ENCODE data around the gene RDH11.

DNA sequence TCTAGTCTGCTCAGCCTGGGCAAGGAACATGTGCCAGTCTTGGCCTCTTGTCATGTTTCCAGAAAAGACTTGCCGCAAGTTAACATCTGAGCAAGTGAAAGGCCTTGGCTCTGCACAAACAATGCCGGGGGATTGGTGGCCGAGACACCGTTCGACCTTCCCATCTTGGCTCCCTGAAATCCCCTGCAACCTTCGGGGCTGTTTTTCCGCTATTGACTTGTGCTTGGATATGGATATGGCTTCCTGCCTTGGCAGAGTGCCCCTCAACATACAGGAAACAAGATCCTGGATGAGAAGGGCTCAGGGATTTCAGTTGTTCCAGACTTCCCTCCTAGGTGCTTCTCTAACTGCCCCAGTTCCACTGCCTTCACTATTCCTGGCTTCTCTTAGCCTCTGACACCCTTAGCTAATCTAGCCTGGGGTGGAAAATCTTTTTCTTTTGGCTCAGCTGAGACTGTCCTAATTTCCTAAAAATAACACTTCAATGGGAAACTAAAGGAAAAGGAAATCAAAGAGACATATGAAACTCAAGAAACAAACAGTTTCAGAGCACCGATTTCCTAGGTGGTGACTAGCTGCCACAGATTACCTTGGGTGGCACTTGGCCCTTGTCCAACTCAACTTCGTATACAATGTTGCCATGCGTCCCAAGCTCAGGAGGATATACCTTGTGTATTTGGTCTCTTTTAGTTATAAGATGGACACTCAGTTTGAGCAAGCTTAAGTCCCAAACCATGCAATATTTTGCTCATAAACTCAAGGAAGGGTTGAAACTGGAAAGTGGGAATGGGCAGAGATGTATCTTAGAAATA lies 40.0 kb upstream of the RDH11 start:
- TF ChIP-seq, protein P1, sequence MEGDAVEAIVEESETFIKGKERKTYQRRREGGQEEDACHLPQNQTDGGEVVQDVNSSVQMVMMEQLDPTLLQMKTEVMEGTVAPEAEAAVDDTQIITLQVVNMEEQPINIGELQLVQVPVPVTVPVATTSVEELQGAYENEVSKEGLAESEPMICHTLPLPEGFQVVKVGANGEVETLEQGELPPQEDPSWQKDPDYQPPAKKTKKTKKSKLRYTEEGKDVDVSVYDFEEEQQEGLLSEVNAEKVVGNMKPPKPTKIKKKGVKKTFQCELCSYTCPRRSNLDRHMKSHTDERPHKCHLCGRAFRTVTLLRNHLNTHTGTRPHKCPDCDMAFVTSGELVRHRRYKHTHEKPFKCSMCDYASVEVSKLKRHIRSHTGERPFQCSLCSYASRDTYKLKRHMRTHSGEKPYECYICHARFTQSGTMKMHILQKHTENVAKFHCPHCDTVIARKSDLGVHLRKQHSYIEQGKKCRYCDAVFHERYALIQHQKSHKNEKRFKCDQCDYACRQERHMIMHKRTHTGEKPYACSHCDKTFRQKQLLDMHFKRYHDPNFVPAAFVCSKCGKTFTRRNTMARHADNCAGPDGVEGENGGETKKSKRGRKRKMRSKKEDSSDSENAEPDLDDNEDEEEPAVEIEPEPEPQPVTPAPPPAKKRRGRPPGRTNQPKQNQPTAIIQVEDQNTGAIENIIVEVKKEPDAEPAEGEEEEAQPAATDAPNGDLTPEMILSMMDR (IDR thresholded peaks at IDR 0.05), result no peak
- no peak for TF ChIP-seq POLR2A (IDR thresholded peaks at IDR 0.05)
- TF ChIP-seq EP300 (IDR thresholded peaks at IDR 0.05), result no peak
